ENCODE results near the gene ACOXL.
A peak's percentile ranks its signal among the peaks of the same experiment; 100 is the strongest.

The ACOXL gene

DNA sequence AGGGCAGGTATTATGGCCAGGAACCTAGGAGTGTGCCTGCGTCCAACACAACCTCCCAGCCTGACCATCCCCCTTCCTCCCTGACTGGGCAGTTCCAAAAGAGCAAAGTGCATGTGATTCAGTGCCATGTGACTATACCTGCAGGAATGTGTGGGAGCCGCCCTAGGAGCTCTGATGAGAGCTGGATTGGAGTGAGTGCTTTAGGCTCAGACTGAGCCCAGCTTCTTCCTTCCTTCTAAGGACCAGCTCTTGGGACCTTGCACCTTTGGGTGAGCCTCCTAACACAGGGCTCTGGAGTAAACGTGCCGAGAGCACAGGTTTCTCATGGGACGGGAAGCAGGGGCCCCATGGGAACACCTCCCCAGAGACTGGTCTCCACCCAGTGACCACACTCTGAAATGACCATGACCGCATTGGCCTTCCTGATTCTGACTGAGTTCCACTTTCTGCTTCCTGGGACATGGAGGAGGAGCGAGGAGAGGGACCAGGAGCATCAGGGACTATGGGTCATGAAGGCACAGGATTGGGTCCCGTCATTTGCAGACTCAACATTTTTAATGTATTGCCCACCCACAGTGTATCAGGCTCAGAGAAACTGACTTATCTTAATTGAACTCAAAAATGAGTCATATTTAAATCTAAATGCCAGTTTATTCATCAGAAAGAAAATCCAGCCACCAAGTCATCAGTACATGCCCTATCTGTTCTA, 300.5 kb downstream of the ACOXL start:
- Histone ChIP-seq H3K79me1 (ENCODE audit: low read length) (peaks cover 2% of the 10 kb centered on the region), H3K27me3 (ENCODE audit: insufficient read depth, low read length) (no peaks in the 10 kb centered on the region), H3K18ac (ENCODE audit: low read length) (no peak overlapping the region), H3K4ac (ENCODE audit: low read depth, low read length) (no peak overlapping the region), H3K4me1 (ENCODE audit: control insufficient read depth in 1 of 2, insufficient read depth in 2 of 2, low read length in 2 of 2) (peaks cover 6% of the 10 kb centered on the region in 2 experiments), H3K79me2 (ENCODE audit: control insufficient read depth, insufficient read depth, low read length, poor library complexity) (no peaks in the 10 kb centered on the region), H4K12ac (ENCODE audit: low read depth, low read length) (no peak overlapping the region), H2AK5ac (ENCODE audit: low read length) (no peak overlapping the region), H3K9ac (ENCODE audit: low read length) (no peak overlapping the region), H3K23ac (ENCODE audit: low read length) (no peak overlapping the region), H3K36me3 (ENCODE audit: control insufficient read depth in 1 of 2, insufficient read depth in 2 of 2, low read length in 2 of 2) (no peaks in the 10 kb centered on the region), H4K91ac (ENCODE audit: low read depth, low read length) (peak overlapping the region; percentile 53), H2AFZ (ENCODE audit: insufficient read depth, low read length, poor library complexity) (no peak overlapping the region), H3K14ac (ENCODE audit: low read length) (peak overlapping the region; percentile 55), H2BK5ac (ENCODE audit: low read depth, low read length, poor library complexity) (no peak overlapping the region), H3K4me3 (ENCODE audit: low read depth, low read length) (no peak overlapping the region), H3K9me3 (ENCODE audit: insufficient read depth, low read depth, low read length) (peaks cover 2% of the 10 kb centered on the region), H2BK12ac (ENCODE audit: low read length) (no peak overlapping the region), H2BK120ac (ENCODE audit: insufficient read depth, low read length, poor library complexity) (peak overlapping the region; percentile 61), H4K8ac (ENCODE audit: low read depth, low read length) (no peak overlapping the region), H3K4me2 (ENCODE audit: low read length) (no peak overlapping the region), H3K27ac (ENCODE audit: low read depth, low read length) (no peak overlapping the region)
- peak; percentile 26 to 47 for DNase-seq
- WGBS (ENCODE audit: extremely low coverage, insufficient coverage, insufficient read length): no CpG with 5 or more reads among the region's 8 CpGs

DNA sequence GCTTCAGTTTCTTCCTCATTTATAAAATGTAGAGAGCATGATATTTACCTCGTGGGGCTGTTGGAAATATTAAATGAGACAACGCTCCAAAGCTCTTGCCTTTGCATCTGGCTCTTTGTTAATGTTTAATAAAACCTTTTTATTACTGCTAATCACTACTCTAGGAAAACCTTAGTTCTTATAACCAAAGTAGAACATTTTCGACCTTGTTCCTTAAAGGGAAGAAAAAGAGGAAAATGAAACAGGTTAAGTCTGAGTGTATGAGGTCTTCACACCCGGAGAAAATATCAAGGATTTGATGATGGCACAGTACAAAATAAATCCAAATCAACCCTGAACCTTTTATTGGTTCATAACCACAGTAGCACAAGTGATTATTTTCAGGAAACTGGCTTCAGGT, 301.8 kb downstream of the ACOXL start:
- WGBS (ENCODE audit: extremely low coverage, insufficient coverage, insufficient read length): no CpG with 5 or more reads among the region's 4 CpGs

DNA sequence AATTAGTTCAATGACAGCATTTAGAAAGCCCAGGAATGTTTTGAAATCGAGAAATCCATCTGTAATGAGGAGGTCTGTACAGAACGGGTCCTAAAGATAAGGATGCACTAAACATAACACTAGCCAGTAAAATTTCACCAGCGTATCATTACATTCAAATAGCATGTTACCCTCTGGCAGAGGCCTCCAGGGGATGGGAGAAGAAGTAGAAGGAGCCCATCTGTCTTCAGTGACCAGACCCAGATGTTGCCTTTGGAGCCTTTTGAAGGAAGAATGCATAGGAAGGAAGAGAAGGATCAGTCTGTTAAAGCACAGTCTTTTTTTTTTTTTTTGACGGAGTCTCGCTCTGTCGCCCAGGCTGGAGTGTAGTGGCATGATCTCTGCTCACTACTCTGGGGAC, 302.2 kb downstream of the ACOXL start:
- Histone ChIP-seq H2BK120ac (ENCODE audit: insufficient read depth, low read length, poor library complexity) (no peak overlapping the region), H3K14ac (ENCODE audit: low read length) (no peak overlapping the region), H3K23ac (ENCODE audit: low read length) (no peak overlapping the region), H3K79me2 (ENCODE audit: control insufficient read depth, insufficient read depth, low read length, poor library complexity) (no peaks in the 10 kb centered on the region), H3K27me3 (ENCODE audit: insufficient read depth, low read length) (no peaks in the 10 kb centered on the region), H3K27ac (ENCODE audit: low read depth, low read length) (no peak overlapping the region), H3K4me1 (ENCODE audit: control insufficient read depth in 1 of 2, insufficient read depth in 2 of 2, low read length in 2 of 2) (peaks cover 6% of the 10 kb centered on the region in 2 experiments), H3K9me3 (ENCODE audit: insufficient read depth, low read depth, low read length) (no peaks in the 10 kb centered on the region), H3K9ac (ENCODE audit: low read length) (no peak overlapping the region), H2AFZ (ENCODE audit: insufficient read depth, low read length, poor library complexity) (no peak overlapping the region), H2BK5ac (ENCODE audit: low read depth, low read length, poor library complexity) (no peak overlapping the region), H3K18ac (ENCODE audit: low read length) (no peak overlapping the region), H3K79me1 (ENCODE audit: low read length) (peaks cover 2% of the 10 kb centered on the region), H3K4me2 (ENCODE audit: low read length) (no peak overlapping the region), H4K12ac (ENCODE audit: low read depth, low read length) (no peak overlapping the region), H2BK12ac (ENCODE audit: low read length) (no peak overlapping the region), H3K36me3 (ENCODE audit: control insufficient read depth in 1 of 2, insufficient read depth in 2 of 2, low read length in 2 of 2) (no peaks in the 10 kb centered on the region), H3K4ac (ENCODE audit: low read depth, low read length) (no peak overlapping the region), H2AK5ac (ENCODE audit: low read length) (no peak overlapping the region), H4K91ac (ENCODE audit: low read depth, low read length) (no peak overlapping the region), H3K4me3 (ENCODE audit: low read depth, low read length) (no peak overlapping the region), H4K8ac (ENCODE audit: low read depth, low read length) (no peak overlapping the region)
- DNase-seq: no peak
- no CpG with 5 or more reads among the region's 6 CpGs for WGBS (ENCODE audit: extremely low coverage, insufficient coverage, insufficient read length)

More for the DNA sequence above, 301.8 kb downstream of the ACOXL start:
- H3K4me2 ChIP-seq (ENCODE audit: low read length): no peak overlapping the region
- DNase-seq: no peak
- H3K27ac ChIP-seq (ENCODE audit: low read depth, low read length): no peak overlapping the region
- no peak overlapping the region for H3K14ac ChIP-seq (ENCODE audit: low read length)
- H3K27me3 ChIP-seq (ENCODE audit: insufficient read depth, low read length): no peaks in the 10 kb centered on the region
- H3K4me3 ChIP-seq (ENCODE audit: low read depth, low read length): no peak overlapping the region
- H3K9ac ChIP-seq (ENCODE audit: low read length): no peak overlapping the region
- no peaks in the 10 kb centered on the region for H3K36me3 ChIP-seq (ENCODE audit: control insufficient read depth in 1 of 2, insufficient read depth in 2 of 2, low read length in 2 of 2)
- no peak overlapping the region for H4K8ac ChIP-seq (ENCODE audit: low read depth, low read length)
- H3K4me1 ChIP-seq (ENCODE audit: control insufficient read depth in 1 of 2, insufficient read depth in 2 of 2, low read length in 2 of 2): peaks cover 6% of the 10 kb centered on the region in 2 experiments
- H3K18ac ChIP-seq (ENCODE audit: low read length): no peak overlapping the region
- H4K12ac ChIP-seq (ENCODE audit: low read depth, low read length): no peak overlapping the region
- peaks cover 2% of the 10 kb centered on the region for H3K9me3 ChIP-seq (ENCODE audit: insufficient read depth, low read depth, low read length)
- H2AFZ ChIP-seq (ENCODE audit: insufficient read depth, low read length, poor library complexity): no peak overlapping the region
- no peak overlapping the region for H2BK120ac ChIP-seq (ENCODE audit: insufficient read depth, low read length, poor library complexity)
- H4K91ac ChIP-seq (ENCODE audit: low read depth, low read length): no peak overlapping the region
- H3K23ac ChIP-seq (ENCODE audit: low read length): no peak overlapping the region
- H3K79me1 ChIP-seq (ENCODE audit: low read length): peaks cover 2% of the 10 kb centered on the region
- no peaks in the 10 kb centered on the region for H3K79me2 ChIP-seq (ENCODE audit: control insufficient read depth, insufficient read depth, low read length, poor library complexity)
- H2BK12ac ChIP-seq (ENCODE audit: low read length): no peak overlapping the region
- H3K4ac ChIP-seq (ENCODE audit: low read depth, low read length): no peak overlapping the region
- H2AK5ac ChIP-seq (ENCODE audit: low read length): no peak overlapping the region
- no peak overlapping the region for H2BK5ac ChIP-seq (ENCODE audit: low read depth, low read length, poor library complexity)

GRCh38 chr2:111035830-111036441, 303.6 kb downstream of the ACOXL start:
- no CpG with 5 or more reads among the region's 5 CpGs for WGBS (ENCODE audit: extremely low coverage, insufficient coverage, insufficient read length)
- H4K12ac ChIP-seq (ENCODE audit: low read depth, low read length): no peak overlapping the region

More at GRCh38 chr2:111035830-111036441, 303.6 kb downstream of the ACOXL start:
- H3K18ac ChIP-seq (ENCODE audit: low read length): no peak overlapping the region
- H3K79me1 ChIP-seq (ENCODE audit: low read length): peaks cover 2% of the 10 kb centered on the region
- H3K27me3 ChIP-seq (ENCODE audit: insufficient read depth, low read length): no peaks in the 10 kb centered on the region
- no peak overlapping the region for H4K91ac ChIP-seq (ENCODE audit: low read depth, low read length)
- no peak overlapping the region for H2AK5ac ChIP-seq (ENCODE audit: low read length)
- H2AFZ ChIP-seq (ENCODE audit: insufficient read depth, low read length, poor library complexity): no peak overlapping the region
- H3K36me3 ChIP-seq (ENCODE audit: control insufficient read depth in 1 of 2, insufficient read depth in 2 of 2, low read length in 2 of 2): no peaks in the 10 kb centered on the region
- no peak overlapping the region for H4K8ac ChIP-seq (ENCODE audit: low read depth, low read length)
- no peak overlapping the region for H3K9ac ChIP-seq (ENCODE audit: low read length)
- H3K4ac ChIP-seq (ENCODE audit: low read depth, low read length): no peak overlapping the region
- H2BK5ac ChIP-seq (ENCODE audit: low read depth, low read length, poor library complexity): no peak overlapping the region
- no peak overlapping the region for H3K14ac ChIP-seq (ENCODE audit: low read length)
- H3K27ac ChIP-seq (ENCODE audit: low read depth, low read length): no peak overlapping the region
- no peaks in the 10 kb centered on the region for H3K79me2 ChIP-seq (ENCODE audit: control insufficient read depth, insufficient read depth, low read length, poor library complexity)
- H3K4me1 ChIP-seq (ENCODE audit: control insufficient read depth in 1 of 2, insufficient read depth in 2 of 2, low read length in 2 of 2): peaks cover 6% of the 10 kb centered on the region in 2 experiments
- no peak overlapping the region for H2BK120ac ChIP-seq (ENCODE audit: insufficient read depth, low read length, poor library complexity)
- H2BK12ac ChIP-seq (ENCODE audit: low read length): no peak overlapping the region
- H3K9me3 ChIP-seq (ENCODE audit: insufficient read depth, low read depth, low read length): no peaks in the 10 kb centered on the region
- H3K4me2 ChIP-seq (ENCODE audit: low read length): no peak overlapping the region
- DNase-seq: no peak
- H3K23ac ChIP-seq (ENCODE audit: low read length): no peak overlapping the region
- no peak overlapping the region for H3K4me3 ChIP-seq (ENCODE audit: low read depth, low read length)
